Keratinocyte (primary cell): ENCODE measurements around the gene LAPTM5. TPM values are rescaled to one million over a fixed set of nuclear protein-coding genes. Genes with fewer than 3 reads are reported as not detected.

Experiments
- DNase-seq: peaks from one replicate; pipeline ENCODE4 v3.0.0-alpha.2; 2011; ENCODE audit warnings: low read depth, missing footprints, low spot score
- FAIRE-seq: peaks from 2 replicates; lab custom pipeline; 2011; peaks lifted over from hg19 to GRCh38; lab: Jason Lieb, UNC
- H2AFZ ChIP-seq: 2 replicates; pipeline ENCODE4 v1.6.0; 2012; ENCODE audit warnings: low read length, control low read depth, inconsistent platforms; ENCODE audit not compliant: control insufficient read depth
- H3K27ac ChIP-seq: 2 replicates; pipeline ENCODE4 v1.5.1; 2011; ENCODE audit warnings: low read length; ENCODE audit not compliant: control insufficient read depth, insufficient read depth
- H3K27me3 ChIP-seq: 3 replicates; pipeline ENCODE4 v1.6.0; 2011; ENCODE audit warnings: low read length; ENCODE audit not compliant: control insufficient read depth, insufficient read depth; ENCODE audit errors: extremely low read depth
- H3K36me3 ChIP-seq, 2 experiments: 2 replicates in 1 of 2; 3 replicates in 1 of 2; pipeline ENCODE4 v1.5.1; 2011; ENCODE audit warnings: low read length in 2 of 2, mild to moderate bottlenecking in 1 of 2; ENCODE audit not compliant: control insufficient read depth in 2 of 2, insufficient read depth in 2 of 2; ENCODE audit errors: extremely low read depth in 1 of 2
- H3K4me1 ChIP-seq: 3 replicates; pipeline ENCODE4 v1.5.1; 2011; ENCODE audit warnings: low read length; ENCODE audit not compliant: control insufficient read depth, insufficient read depth; ENCODE audit errors: extremely low read depth
- H3K4me2 ChIP-seq: 3 replicates; pipeline ENCODE4 v1.6.0; 2011; ENCODE audit warnings: low read depth, low read length; ENCODE audit not compliant: control insufficient read depth, insufficient read depth; ENCODE audit errors: extremely low read depth
- H3K4me3 ChIP-seq, 3 experiments: fragments of 200-600 bp in 1 of 3; sonication (generic) in 1 of 3; 2 replicates in 2 of 3; 3 replicates in 1 of 3; pipeline ENCODE4 v1.5.1; 2011 to 2016; ENCODE audit warnings: low read length in 3 of 3, mild to moderate bottlenecking in 3 of 3, control low read depth in 2 of 3, inconsistent platforms in 1 of 3, low read depth in 1 of 3, mixed read lengths in 1 of 3, mixed run types in 1 of 3, moderate library complexity in 1 of 3; ENCODE audit not compliant: control insufficient read depth in 2 of 3, insufficient read depth in 2 of 3; ENCODE audit errors: extremely low read depth in 1 of 3
- H3K79me2 ChIP-seq: 2 replicates; pipeline ENCODE4 v1.6.0; 2012; ENCODE audit warnings: low read length; ENCODE audit not compliant: control insufficient read depth, insufficient read depth
- H3K9ac ChIP-seq: 3 replicates; pipeline ENCODE4 v1.6.0; 2011; ENCODE audit warnings: low read length; ENCODE audit not compliant: control insufficient read depth, insufficient read depth; ENCODE audit errors: extremely low read depth
- H3K9me1 ChIP-seq: 3 replicates; pipeline ENCODE4 v1.6.0; 2011; ENCODE audit warnings: low read length; ENCODE audit not compliant: control insufficient read depth, insufficient read depth; ENCODE audit errors: extremely low read depth
- H3K9me3 ChIP-seq: 2 replicates; pipeline ENCODE4 v1.5.1; 2012; ENCODE audit warnings: low read depth, low read length; ENCODE audit not compliant: control insufficient read depth
- H4K20me1 ChIP-seq: 3 replicates; pipeline ENCODE4 v1.6.0; 2011; ENCODE audit warnings: low read length; ENCODE audit not compliant: control insufficient read depth, insufficient read depth; ENCODE audit errors: extremely low read depth
- CTCF ChIP-seq, 3 experiments: IDR thresholded peaks in 1 of 3; conservative IDR thresholded peaks in 1 of 3; optimal IDR thresholded peaks in 1 of 3; 2 replicates in 2 of 3; 3 replicates in 1 of 3; pipeline versions ENCODE3 to v1.5.1; 2011; ENCODE audit warnings: low read length in 3 of 3, mild to moderate bottlenecking in 3 of 3, moderate library complexity in 2 of 3, control low read depth in 1 of 3, inconsistent platforms in 1 of 3; ENCODE audit not compliant: insufficient read depth in 2 of 3; ENCODE audit errors: extremely low read depth in 1 of 3
- EZH2 ChIP-seq: IDR thresholded peaks from one replicate; pipeline ENCODE4 v1.6.1; 2012; ENCODE audit warnings: inconsistent platforms, mild to moderate bottlenecking, low read length, moderate library complexity
- dilution Hi-C: fragments of 300-500 bp; cut with MboI; formaldehyde crosslinking; loops from one replicate; pipeline ENCODE4 v1.7.0; 2020; ENCODE audit warnings: low sequenced_read_pairs; ENCODE audit not compliant: extremely low pct_ligation_motif_present
- polyA plus RNA-seq, 5 experiments: library from polyadenylated mRNA; depleted of rRNA in 3 of 5; stranded (reverse) in 3 of 5; stranded (forward) in 1 of 5; unstranded in 1 of 5; fragments of >200 nt; gene quantifications; 1 replicate in 1 of 5; 2 replicates in 3 of 5; 3 replicates in 1 of 5; pipeline versions ENCODE4 v1.2.1 to v1.2.3, GENCODE V29; 2011 to 2012; ENCODE audit warnings: missing spikeins in 2 of 5, low read depth in 1 of 5, low replicate concordance in 1 of 5

The LAPTM5 gene
- polyA plus RNA-seq, 1 donor (not counting 4 experiments of a cell fraction or from before 2014, with no cell fraction given) = 0.18 TPM

DNA sequence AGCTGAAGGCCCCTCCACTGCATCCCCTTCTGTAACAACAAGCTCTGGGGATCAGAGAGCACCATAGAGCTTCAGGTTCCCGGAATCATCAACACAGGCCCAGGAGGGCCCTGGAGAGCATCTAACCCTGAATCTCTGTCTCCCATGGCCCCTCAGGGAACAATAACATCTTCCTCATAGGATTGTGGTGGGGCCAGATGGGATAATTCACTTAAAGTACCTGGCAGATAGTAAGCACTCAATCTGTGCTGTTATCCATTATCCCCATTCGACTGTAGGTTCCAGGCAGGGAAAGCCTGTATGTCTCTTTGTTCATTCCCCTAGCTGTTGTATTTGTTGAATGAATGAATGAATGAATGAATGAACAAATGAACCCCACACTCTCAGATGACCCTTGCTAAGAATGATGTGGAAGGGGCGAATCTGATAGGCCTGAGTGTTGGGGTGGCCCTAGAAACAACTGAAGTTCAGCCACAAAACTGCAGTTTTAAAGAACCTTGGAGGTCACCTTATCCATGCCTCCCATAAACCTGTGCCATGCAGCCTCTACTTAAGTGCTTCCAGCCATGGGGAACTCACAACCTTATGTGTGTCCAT, 14.5 kb downstream of the LAPTM5 start:
- Histone ChIP-seq H3K4me2 (no peak overlapping the region), H3K27me3 (no peaks in the 10 kb centered on the region), H3K79me2 (no peaks in the 10 kb centered on the region), H3K9ac (no peak overlapping the region), H3K4me1 (peaks cover 31% of the 10 kb centered on the region), H2AFZ (no peak overlapping the region), H3K4me3 (no peak overlapping the region), H3K27ac (no peak overlapping the region), H3K36me3 (no peaks in the 10 kb centered on the region), H3K9me1 (no peaks in the 10 kb centered on the region), H4K20me1 (no peaks in the 10 kb centered on the region), H3K9me3 (peaks cover 2% of the 10 kb centered on the region)
- dilution Hi-C loops = no loop called here
- FAIRE-seq (no peak), DNase-seq (no peak)
- TF ChIP-seq EZH2 (no peak), CTCF (optimal IDR thresholded peaks at IDR 0.05 in 1 of 3, IDR thresholded peaks at IDR 0.05 in 1 of 3, conservative IDR thresholded peaks at IDR 0.05 in 1 of 3; ENCODE audit: extremely low read depth in 1 of 3, insufficient read depth in 2 of 3, low read length in 3 of 3) (no peak)

DNA sequence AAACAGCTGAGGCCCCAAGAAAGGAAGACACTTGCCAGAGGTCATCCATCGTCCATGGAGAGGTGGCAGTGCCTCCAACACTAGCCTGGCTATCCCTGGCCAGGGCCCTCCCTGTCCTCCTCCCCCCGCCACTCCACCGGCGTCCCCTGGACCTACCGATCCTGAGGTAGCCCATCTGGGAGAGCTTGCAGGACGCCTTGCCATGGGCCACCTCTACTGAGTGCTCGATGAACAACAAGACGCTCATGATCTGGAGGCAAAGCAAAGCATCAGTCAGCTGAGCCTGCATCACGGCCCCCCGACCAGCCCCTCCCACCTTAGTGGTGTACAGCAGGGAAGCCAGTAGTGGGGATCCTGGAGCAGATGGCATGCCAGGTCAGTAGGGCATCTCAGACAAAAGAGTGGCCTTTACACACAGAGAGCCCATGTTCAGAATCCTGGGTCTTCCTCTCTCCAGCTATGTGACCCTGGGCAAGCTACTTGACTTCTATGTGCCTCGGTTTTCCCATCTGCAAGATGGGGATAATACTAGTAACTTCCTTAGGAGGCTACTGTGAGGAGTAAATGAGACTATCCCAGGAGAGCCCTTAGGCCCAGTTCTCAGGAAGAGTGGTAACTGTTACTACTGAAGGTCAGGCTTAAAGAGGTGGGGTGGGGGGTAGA, 15.1 kb downstream of the LAPTM5 start:
- Histone ChIP-seq H3K9me3 (peaks cover 3% of the 10 kb centered on the region), H3K4me1 (peaks cover 26% of the 10 kb centered on the region), H3K4me2 (no peak overlapping the region), H3K27ac (no peak overlapping the region), H3K36me3 (no peaks in the 10 kb centered on the region), H3K4me3 (no peak overlapping the region), H4K20me1 (no peaks in the 10 kb centered on the region), H2AFZ (no peak overlapping the region), H3K27me3 (no peaks in the 10 kb centered on the region), H3K79me2 (no peaks in the 10 kb centered on the region), H3K9ac (no peak overlapping the region), H3K9me1 (no peaks in the 10 kb centered on the region)
- DNase-seq (no peak), FAIRE-seq (no peak)
- TF ChIP-seq EZH2 (no peak), CTCF (optimal IDR thresholded peaks at IDR 0.05 in 1 of 3, IDR thresholded peaks at IDR 0.05 in 1 of 3, conservative IDR thresholded peaks at IDR 0.05 in 1 of 3; ENCODE audit: extremely low read depth in 1 of 3, insufficient read depth in 2 of 3, low read length in 3 of 3) (no peak)
- dilution Hi-C loops = no loop called here
